ENCODE measurements around the gene PLD5.

DNA sequence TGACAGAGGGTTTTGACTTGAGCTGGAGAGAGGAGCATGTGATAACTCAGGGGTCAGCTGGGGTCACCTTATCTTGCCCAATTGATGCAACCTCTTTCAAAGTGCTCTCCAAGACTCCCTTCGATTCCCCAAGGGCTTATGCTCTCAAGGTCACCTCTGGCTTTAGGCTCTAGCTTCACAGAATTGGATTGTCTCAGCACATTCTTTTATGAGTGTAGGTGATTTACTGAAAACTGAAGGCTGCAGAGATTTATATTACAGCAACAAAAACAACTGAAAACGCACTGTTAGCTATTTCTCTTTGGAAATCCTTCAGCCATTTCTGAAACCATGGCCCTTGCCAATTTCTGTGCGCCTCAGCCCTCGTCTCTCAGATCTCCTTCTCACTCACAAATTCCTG is 491.1 kb downstream of the PLD5 start:
- TF ChIP-seq EZH2 (IDR thresholded peaks at IDR 0.05; ENCODE audit: low read length, unreplicated experiment) (no peak), CTCF (conservative IDR thresholded peaks at IDR 0.05; ENCODE audit: low read depth, low read length) (no peak), EZH2phosphoT487 (IDR thresholded peaks at IDR 0.05; ENCODE audit: borderline replicate concordance, low read length) (no peak)

Data from PC-3 (cell line).